Measurements from ENCODE around the gene TEKT1.
"Not testable (repeated sequence)": the region's sequence is repeated elsewhere in the genome, so short reads cannot be mapped to it uniquely, and the experiment has no call there.

Gene TEKT1

DNA sequence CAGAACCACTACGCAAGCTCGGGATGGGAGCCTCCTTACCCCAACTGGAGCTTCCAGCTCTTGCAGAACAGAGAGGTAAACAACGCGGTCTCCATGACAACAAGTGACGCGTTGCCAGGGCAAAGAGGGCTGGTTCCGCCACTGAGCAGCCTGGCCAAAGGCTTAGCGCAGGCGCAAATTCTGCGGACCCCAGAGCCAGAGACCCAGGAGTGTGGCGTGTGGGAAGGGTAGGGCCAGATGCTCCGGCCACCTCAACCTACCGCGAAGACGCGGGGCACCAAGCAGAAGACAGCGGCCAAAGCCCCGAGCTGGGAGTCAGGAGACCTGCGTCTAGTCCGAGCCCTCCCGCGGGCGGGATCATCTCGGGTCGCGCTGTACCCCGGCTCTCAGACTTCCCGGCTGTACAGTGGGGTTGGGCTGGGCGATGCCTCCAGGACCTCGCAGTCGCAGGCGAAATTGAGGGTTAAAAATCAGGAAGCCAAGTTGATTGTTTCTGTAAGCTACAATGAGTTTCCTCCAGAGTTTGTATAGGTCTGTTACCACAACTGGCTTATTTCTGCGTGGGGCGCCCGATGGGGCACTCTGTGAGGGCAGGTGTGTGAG is at the start of gene TEKT1:
Gene TEKT1 (minus strand): TSS at position 69 of the 603 bp plus-strand sequence. CDS start 1,353 bp downstream, outside the sequence.
- no peak for DNase-seq

GRCh38 chr17:6879221-6879975 is 47.9 kb upstream of the TEKT1 start:
- DNase-seq, result not testable (repeated sequence)

DNA sequence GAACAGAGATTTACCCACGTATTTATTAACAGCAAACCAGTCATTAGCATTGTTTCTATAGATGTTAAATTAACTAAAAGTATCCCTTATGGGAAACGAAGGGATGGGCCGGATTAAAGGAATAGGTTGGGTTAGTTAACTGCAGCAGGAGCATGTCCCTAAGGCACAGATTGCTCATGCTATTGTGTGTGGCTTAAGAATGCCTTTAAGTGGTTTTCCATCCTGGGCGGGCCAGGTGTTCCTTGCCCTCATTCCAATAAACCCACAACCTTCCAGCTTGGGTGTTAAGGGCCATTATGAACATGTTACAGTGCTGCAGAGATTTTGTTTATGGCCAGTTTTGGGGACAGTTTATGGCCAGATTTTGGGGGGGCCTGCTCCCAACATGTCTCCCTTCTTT is 43.7 kb upstream of the TEKT1 start:
- not testable (repeated sequence) for DNase-seq

GRCh38 chr17:6872936-6873335 is 41.4 kb upstream of the TEKT1 start:
- DNase-seq, result no peak

GRCh38 chr17:6870841-6871240 is 39.3 kb upstream of the TEKT1 start:
- DNase-seq, result no peak

GRCh38 chr17:6868582-6868981 is 37.1 kb upstream of the TEKT1 start:
- no peak for DNase-seq

GRCh38 chr17:6867849-6868248 is 36.3 kb upstream of the TEKT1 start:
- DNase-seq, result no peak

GRCh38 chr17:6862825-6863224 is 31.3 kb upstream of the TEKT1 start:
- DNase-seq, result no peak

DNA sequence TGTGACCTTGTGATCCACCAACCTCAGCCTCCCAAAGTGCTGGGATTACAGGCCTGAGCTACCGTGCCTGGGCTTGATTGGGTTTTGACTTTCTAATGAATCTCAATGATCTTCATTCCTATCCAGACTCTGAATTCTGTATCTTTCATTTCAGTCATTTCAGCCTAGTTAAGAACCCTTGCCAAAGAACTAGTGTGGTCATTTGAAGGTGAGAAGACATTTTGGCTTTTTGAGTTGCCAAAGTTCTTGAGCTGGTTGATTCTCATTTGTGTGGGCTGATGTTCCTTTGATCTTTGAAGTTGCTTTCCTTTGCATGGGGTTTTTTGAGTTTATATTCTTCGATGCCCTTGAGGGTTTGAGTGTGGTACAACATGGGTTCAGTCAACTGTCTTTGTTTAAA is 30.6 kb upstream of the TEKT1 start:
- no peak for DNase-seq

DNA sequence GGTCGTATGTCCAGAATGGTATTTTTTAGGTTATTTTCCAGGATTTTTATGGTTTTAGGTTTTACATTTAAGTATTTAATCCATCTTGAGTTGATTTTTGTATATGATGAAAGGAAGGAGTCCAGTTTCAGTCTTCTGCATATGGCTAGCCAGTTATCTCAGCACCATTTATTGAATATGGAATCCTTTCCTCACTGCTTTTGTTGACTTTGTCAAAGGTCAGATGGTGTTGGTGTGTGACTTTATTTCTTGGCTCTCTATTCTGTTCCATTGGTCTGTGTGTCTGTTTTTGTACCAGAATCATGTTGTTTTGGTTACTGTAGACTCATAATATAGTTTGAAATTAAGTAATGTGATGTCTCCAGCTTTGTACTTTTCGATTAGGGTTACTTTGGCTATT is 26.4 kb upstream of the TEKT1 start:
- no peak for DNase-seq

GRCh38 chr17:6857336-6857735 is 25.8 kb upstream of the TEKT1 start:
- DNase-seq, result no peak

DNA sequence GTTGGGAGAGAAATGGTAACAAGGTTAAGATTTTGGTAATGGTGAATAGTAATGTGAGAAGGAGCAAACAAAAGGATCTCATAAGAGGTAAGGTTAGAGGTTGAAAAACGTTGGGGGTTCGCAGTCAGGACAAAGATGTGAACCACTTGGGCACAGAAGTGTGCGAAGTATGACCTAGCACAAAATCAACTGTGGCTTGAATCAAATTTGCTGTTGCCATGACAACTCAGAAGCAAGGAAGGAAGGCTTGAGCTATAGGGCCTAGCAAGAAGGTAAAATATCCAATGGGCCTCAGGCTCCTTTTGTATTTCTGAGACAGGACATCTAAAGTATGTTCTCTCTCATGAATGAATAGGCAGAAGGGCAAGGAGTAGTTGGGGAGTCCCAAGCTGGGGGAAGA is 24.5 kb upstream of the TEKT1 start:
- DNase-seq, result no peak

DNA sequence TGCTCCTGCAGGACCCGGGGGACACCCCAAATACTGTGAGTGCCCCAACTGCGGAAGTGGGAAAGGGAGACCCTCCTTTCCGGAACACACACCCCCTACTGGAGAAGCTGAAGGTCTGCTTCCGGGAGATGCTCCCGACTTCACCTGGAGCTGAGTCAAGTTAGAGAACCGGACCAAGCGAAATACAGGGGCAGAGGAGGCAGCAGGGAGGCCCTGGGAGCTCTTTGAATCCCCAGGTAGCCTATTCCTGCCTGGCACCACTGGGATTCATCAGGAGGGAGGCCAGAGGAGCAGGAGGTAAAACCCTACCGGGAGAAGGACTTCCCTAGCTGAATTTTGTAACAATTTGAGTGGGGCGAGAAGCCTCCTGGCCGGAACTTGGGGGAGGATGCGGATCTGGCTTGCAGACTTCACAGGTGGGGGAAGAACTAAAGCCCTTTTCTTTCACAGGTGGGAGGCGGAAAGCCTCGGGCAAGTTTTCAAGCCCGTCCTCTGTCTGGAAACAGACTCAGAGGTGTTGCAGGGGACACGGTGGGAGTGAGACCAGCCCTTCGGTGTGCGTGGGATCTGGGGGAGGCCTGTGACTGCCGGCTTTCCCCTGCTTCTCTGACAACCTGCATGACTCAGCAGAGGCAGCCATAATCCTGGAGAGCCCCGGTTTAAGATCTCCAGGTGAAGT is 22.4 kb upstream of the TEKT1 start:
- DNase-seq, result no peak

GRCh38 chr17:6848545-6849179 is 17.1 kb upstream of the TEKT1 start:
- DNase-seq, result not testable (repeated sequence)

DNA sequence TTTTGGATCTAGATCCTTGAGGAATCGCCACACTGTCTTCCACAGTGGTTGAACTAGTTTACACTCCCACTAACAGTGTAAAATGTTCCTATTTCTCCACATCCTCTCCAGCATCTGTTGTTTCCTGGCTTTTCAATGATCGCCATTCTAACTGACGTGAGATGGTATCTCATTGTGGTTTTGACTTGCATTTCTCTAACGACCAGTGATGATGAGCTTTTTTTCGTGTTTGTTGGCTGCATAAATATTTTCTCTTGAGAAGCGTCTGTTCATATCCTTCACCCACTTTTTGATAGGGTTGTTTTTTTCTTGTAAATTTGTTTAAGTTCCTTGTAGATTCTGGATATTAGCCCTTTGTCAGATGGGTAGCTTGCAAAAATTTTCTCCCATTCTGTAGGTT is 14.6 kb upstream of the TEKT1 start:
- not testable (repeated sequence) for DNase-seq

DNA sequence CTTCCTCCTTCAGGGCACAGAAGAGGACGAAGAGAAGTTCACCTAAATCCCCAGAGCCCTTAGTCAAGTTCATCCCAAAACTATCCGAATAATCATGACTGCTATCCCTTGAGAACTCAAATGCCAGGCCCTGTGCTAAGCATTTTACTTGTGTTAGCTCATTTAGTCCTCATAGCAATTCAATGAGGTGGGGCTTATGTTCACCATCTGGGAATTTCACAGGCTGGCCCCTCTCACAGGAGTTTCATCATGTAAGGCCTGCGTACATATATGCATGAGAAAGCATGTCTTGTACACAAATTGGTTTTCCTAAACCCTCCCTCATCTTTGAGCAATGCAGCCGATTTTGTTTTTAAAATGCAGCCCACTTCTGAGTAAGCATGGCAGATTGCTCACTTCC is 12.9 kb upstream of the TEKT1 start:
- DNase-seq, result not testable (repeated sequence)

DNA sequence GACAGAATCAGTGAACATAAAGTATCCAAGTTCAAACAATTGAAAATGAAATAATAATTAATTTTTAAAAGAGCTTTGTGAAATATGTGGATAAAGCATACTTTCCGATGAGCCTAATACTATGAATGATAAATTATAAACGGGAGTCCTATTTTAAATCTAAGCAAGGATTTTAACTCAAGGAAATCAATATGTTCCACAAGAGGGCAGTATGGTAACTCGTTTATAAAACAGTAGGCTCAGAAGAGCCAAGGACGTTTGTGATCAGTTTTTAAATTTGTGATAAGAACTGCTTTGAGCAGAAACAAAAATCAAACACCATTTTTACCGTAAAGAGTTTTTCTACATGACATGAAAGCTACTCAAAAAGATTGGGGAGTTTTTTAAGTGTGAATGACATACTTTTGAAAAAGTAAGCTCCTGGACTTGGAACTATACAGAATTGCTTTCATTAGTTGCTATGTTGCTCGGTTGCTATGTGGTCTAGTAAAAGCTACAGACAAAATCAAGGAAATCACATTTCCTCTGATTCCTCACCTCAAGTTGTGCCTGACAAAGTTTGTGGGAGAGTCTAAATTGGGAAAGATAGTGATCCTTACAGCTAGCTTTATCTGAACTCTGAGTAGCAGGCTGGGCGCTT is 11.8 kb upstream of the TEKT1 start:
- peak; percentile 48 for DNase-seq

DNA sequence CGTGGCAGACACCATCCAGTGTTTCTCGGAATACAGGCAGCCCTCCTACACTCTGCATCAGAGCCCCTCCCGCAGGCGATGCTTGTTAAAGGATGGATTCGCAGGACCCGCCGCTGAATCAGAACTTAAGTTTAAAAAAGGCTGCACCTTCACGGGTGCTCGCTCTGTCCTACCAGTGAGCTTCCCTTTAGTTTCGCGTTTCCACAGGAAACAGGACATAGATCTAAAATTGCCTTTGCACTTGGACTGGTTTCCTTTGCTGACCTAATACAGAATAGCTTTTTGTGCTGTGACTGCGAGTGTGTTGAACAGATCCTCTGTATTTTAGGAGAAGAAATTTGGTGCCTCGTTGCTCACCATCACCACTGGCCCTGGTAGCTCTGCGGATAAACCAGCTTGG is 10.2 kb upstream of the TEKT1 start:
- DNase-seq, result not testable (repeated sequence)

- DNase-seq, result no peak
Observed at GRCh38 chr17:6830383-6830986, 1.0 kb downstream of the TEKT1 start.

- DNase-seq, result no peak
Observed at GRCh38 chr17:6823011-6823442, 8.5 kb downstream of the TEKT1 start.

- no peak for DNase-seq
Observed at GRCh38 chr17:6818938-6819337, 12.6 kb downstream of the TEKT1 start.

GRCh38 chr17:6816368-6816767 is 15.2 kb downstream of the TEKT1 start:
- not testable (repeated sequence) for DNase-seq

DNA sequence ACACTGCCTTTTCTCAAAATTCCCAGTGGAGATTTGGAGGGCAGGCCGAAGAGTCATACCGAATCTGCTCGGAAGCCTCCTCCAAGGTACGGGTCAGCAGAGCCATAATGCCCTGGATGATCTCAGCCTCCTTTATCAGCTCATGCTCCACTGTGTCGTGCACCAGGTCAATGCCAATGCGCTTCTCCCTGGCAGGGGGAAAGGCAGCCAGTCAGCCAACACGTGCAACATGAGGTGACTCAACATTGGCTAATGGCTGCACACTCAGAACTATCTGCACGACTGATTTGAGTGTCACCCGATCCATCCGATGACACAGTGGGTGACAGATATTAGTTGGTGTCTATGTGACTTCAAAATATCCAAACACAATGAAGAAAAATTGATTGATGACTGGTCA is 15.8 kb downstream of the TEKT1 start:
- no peak for DNase-seq
